GM18526 (cell line): ENCODE results near the gene TMEM187.

Source experiments
- POLR2A ChIP-seq: IDR thresholded peaks from 3 replicates; pipeline ENCODE4 v1.6.1; 2011; ENCODE audit not compliant: insufficient read length; ENCODE audit errors: extremely low read depth

The TMEM187 gene

GRCh38 chrX:153960077-153960476 is 12.5 kb upstream of the TMEM187 start:
- TF ChIP-seq POLR2A: no peak

- TF ChIP-seq POLR2A: no peak
Observed at GRCh38 chrX:153960786-153961185, 11.8 kb upstream of the TMEM187 start.

GRCh38 chrX:153961292-153961691 is 11.3 kb upstream of the TMEM187 start:
- TF ChIP-seq POLR2A: no peak

GRCh38 chrX:153963546-153963945 is 9.0 kb upstream of the TMEM187 start:
- TF ChIP-seq POLR2A: no peak

- no peak for TF ChIP-seq POLR2A
Observed at GRCh38 chrX:153964105-153964504, 8.4 kb upstream of the TMEM187 start.

GRCh38 chrX:153965406-153965805 is 7.1 kb upstream of the TMEM187 start:
- no peak for TF ChIP-seq POLR2A

- TF ChIP-seq POLR2A: no peak
Observed at GRCh38 chrX:153966283-153966688, 6.3 kb upstream of the TMEM187 start.

- no peak for TF ChIP-seq POLR2A
Observed at GRCh38 chrX:153966841-153967535, 5.6 kb upstream of the TMEM187 start.

- no peak for TF ChIP-seq POLR2A
Observed at GRCh38 chrX:153967536-153968224, 4.9 kb upstream of the TMEM187 start.

- no peak for TF ChIP-seq POLR2A
Observed at GRCh38 chrX:153968255-153968654, 4.3 kb upstream of the TMEM187 start.

GRCh38 chrX:153968754-153969124 is 3.8 kb upstream of the TMEM187 start:
- no peak for TF ChIP-seq POLR2A

- TF ChIP-seq POLR2A: no peak
Observed at GRCh38 chrX:153969125-153969903, 3.2 kb upstream of the TMEM187 start.

GRCh38 chrX:153969904-153970356 is 2.6 kb upstream of the TMEM187 start:
- TF ChIP-seq POLR2A: no peak

- TF ChIP-seq POLR2A: no peak
Observed at GRCh38 chrX:153970357-153971123, 2.0 kb upstream of the TMEM187 start.

- peak; percentile 39 for TF ChIP-seq POLR2A
Observed at GRCh38 chrX:153971124-153971449, 1.5 kb upstream of the TMEM187 start.

- peak; percentile 37 for TF ChIP-seq POLR2A
Observed at GRCh38 chrX:153971450-153972367, 845 bp upstream of the TMEM187 start, which contains the start of gene HCFC1. Gene HCFC1 (minus strand): TSS chrX:153971818. CDS start chrX:153970840, 978 bp downstream.
